Dedifferentiated amniotic fluid mesenchymal stem cell (primary cell): Measurements from ENCODE around the gene PLA2G4E.

Experiments used
- DNase-seq: peaks from one replicate; pipeline ENCODE4 v3.0.0-alpha.2; 2016; ENCODE audit errors: extremely low spot score

PLA2G4E gene

GRCh38 chr15:42021593-42021992, 751 bp upstream of the PLA2G4E start:
- no peak for DNase-seq

GRCh38 chr15:42018306-42019224, 2.3 kb downstream of the PLA2G4E start:
- no peak for DNase-seq

GRCh38 chr15:42016971-42017370, 3.9 kb downstream of the PLA2G4E start:
- DNase-seq, result no peak

- no peak for DNase-seq
Measured at GRCh38 chr15:42014406-42014805, 6.4 kb downstream of the PLA2G4E start.

- DNase-seq, result no peak
Measured at GRCh38 chr15:42012928-42013482, 7.8 kb downstream of the PLA2G4E start.

- DNase-seq, result no peak
Measured at GRCh38 chr15:42012241-42012640, 8.6 kb downstream of the PLA2G4E start.

GRCh38 chr15:42011074-42011473, 9.8 kb downstream of the PLA2G4E start:
- no peak for DNase-seq

- no peak for DNase-seq
Measured at GRCh38 chr15:42010434-42010833, 10.4 kb downstream of the PLA2G4E start.

GRCh38 chr15:42009474-42009873, 11.4 kb downstream of the PLA2G4E start:
- DNase-seq, result no peak

- DNase-seq, result no peak
Measured at GRCh38 chr15:42009022-42009421, 11.8 kb downstream of the PLA2G4E start.

- no peak for DNase-seq
Measured at GRCh38 chr15:42007386-42007785, 13.5 kb downstream of the PLA2G4E start.

- no peak for DNase-seq
Measured at GRCh38 chr15:42002333-42002732, 18.5 kb downstream of the PLA2G4E start.

GRCh38 chr15:42001236-42001635, 19.6 kb downstream of the PLA2G4E start:
- DNase-seq, result no peak

GRCh38 chr15:41999290-42000285, 21.3 kb downstream of the PLA2G4E start:
- DNase-seq, result no peak

GRCh38 chr15:41997845-41998244, 23.0 kb downstream of the PLA2G4E start:
- DNase-seq, result no peak

- no peak for DNase-seq
Measured at GRCh38 chr15:41996921-41997592, 23.8 kb downstream of the PLA2G4E start.

- DNase-seq, result no peak
Measured at GRCh38 chr15:41996376-41996775, 24.5 kb downstream of the PLA2G4E start.

GRCh38 chr15:41995476-41995855, 25.4 kb downstream of the PLA2G4E start:
- no peak for DNase-seq

GRCh38 chr15:41994772-41995475, 25.9 kb downstream of the PLA2G4E start:
- no peak for DNase-seq

GRCh38 chr15:41994171-41994650, 26.6 kb downstream of the PLA2G4E start:
- no peak for DNase-seq
